HG02943 (cell line): ENCODE measurements around the gene JOSD2.
A peak's percentile ranks its signal among the peaks of the same experiment; 100 is the strongest.

Source experiments
- ATAC-seq: cut with Tn5 transposase; IDR thresholded peaks from one replicate; pipeline ENCODE4 v1.9.1; 2021; ENCODE audit warnings: mild to moderate bottlenecking, low read depth, moderate library complexity; ENCODE audit not compliant: unreplicated experiment

Gene JOSD2, protein sequence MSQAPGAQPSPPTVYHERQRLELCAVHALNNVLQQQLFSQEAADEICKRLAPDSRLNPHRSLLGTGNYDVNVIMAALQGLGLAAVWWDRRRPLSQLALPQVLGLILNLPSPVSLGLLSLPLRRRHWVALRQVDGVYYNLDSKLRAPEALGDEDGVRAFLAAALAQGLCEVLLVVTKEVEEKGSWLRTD

DNA sequence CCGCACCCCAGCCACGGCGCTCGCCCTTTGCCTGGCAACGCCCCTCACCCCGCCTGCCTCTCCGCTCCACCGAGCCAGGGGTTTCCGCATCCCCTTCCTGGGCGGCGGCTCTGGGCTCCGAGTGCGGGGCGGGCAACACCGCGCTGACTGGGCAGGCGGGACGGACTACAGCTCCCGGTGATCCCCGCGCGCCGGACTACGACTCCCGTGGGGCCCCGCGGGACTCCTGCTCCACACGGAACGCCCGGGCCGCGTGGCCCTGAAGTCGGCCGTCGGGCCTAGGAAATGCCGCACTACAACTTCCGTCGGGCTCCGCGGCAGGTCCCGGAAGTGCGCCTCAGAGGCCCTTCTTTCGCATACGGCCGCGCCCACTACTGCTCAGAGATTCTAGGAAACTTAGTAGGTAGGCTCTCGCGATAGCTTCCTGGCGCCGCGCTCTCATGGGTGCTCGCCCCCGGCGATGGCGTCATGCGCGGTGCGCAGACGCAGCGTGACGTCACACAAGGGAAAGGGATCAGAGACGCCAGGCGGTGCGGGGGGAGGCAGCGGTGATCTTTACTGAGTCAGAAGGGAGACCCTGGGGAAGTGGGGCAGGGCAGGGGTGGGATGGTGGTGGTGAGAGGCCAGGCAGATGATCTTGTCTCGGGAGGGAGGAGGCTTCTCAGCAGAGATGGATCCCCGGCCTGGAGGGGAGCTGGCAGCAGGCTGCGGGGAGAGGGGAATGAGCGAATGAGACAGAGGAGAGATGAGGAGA, at the start of gene JOSD2:
JOSD2 (minus strand) TSS at position 123 of the 754 bp plus-strand sequence. CDS start 760 bp downstream, outside the sequence.
- peak; percentile 90 for ATAC-seq

DNA sequence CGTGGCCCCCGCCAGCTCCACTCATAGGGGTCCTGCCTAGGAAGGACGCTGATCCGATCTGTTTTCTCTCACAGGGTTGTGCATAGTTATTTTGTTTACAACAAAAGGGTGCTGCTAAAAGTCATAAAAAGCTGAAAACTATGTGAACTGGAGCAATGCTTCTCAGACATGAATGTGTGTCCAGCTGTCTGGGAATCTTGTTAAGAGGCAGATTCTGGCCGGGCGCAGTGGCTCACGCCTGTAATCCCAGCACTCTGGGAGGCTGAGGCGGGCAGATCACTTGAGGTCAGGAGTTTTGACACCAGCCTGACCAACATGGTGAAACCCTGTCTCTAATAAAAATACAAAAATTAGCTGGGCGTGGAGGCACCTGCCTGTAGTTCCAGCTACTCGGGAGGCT, 48.6 kb upstream of the JOSD2 start:
- no peak for ATAC-seq

DNA sequence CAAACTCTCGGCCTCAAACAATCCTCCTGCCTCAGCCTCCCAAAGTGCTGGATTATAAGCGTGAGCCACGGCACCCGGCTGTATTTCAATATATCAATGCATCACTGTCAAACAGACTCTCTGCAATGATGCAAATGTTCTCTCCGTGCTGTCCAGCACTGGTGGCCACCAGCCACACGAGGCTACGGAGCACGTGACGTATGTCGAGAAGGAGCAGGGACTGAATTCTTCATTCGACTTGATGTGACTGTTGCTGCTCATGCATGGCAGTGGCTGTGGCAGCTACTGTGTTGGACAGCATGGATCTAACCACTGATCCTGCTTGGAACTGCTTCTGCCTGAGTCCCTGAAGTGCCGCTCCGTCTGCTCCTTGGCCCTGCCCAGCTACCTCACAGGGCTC, 47.5 kb upstream of the JOSD2 start:
- no peak for ATAC-seq

DNA sequence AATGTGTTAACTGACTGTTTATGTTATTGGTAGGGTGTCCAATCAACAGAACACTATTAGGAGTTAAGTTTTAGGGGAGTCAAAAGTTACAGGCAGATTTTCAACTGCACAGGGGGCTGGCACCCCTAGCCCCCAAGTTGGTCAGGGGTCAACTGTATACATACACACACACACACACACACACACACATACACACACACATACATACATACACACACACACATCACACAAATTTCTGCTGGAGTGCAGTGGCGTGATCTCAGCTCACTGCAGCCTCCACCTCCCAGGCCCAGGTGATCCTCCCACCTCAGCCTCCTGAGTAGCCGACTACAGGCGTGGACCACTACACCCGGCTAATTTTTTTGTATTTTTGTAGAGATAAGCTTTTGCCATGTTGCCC, 47.0 kb upstream of the JOSD2 start:
- no peak for ATAC-seq

DNA sequence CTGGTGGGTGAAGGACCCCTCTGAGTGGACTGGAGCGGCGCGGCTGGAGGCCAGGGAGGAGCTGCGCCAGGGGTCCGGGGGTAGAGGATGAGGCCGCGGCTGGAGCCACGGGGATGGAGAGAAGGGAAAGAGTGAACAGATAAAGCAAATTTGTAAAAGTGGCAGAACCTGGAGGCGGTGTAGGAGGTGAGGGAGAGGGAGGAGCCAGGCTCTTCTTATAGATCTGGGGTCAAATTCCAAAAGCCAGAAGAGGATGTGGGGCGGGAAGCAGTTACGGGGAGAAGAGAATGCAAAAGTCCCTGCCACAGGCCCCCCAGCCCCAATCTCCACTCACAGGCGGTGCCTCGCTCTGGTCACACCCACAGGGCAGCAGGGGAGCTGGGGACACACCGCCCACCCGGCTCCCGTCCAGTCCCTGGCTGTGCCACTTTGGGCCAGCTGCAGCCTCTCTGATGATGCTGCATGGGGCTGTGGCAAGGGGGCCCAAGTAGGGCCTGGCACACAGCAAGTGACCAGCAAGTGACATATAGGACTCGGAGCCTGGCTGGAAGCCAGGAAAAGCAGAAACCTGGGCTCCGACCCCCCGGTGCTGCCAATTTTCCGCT, 46.1 kb upstream of the JOSD2 start:
- ATAC-seq, result no peak

DNA sequence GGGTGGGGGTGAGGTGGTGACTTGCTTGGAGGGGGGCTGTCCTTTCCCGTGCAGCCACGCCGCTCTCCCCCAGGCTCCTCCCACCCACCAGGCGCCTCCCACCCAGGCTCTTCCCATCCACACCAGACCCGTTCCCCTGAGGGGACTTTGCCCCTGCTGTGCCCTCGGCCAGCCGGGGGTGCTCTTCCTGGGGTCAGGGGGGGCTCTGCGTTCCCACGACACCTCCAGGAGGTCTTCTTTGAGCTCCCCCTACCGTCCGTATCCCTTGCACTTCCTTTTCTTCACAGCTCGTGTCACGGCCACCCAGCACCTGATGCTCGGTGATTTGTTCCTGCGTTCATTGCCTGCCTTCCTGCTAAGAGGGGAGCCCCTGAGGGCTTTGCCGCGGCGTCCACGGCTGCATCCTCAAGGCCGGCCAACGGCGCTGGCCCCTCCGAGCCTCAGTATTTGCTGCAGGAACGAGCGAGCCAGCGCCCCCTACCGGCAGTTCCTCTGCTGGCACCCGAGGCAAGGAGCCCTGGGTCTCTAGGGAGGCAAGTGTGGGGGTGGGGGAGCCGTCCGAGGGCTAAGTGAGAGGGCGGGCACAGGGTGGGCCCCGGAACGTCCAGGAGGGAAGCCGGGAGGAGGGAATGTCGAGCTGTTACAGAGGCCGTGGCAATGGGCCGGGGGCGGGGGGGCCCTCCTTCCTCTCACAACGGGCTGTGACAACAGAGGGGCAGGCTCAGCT, 45.5 kb upstream of the JOSD2 start:
- no peak for ATAC-seq

DNA sequence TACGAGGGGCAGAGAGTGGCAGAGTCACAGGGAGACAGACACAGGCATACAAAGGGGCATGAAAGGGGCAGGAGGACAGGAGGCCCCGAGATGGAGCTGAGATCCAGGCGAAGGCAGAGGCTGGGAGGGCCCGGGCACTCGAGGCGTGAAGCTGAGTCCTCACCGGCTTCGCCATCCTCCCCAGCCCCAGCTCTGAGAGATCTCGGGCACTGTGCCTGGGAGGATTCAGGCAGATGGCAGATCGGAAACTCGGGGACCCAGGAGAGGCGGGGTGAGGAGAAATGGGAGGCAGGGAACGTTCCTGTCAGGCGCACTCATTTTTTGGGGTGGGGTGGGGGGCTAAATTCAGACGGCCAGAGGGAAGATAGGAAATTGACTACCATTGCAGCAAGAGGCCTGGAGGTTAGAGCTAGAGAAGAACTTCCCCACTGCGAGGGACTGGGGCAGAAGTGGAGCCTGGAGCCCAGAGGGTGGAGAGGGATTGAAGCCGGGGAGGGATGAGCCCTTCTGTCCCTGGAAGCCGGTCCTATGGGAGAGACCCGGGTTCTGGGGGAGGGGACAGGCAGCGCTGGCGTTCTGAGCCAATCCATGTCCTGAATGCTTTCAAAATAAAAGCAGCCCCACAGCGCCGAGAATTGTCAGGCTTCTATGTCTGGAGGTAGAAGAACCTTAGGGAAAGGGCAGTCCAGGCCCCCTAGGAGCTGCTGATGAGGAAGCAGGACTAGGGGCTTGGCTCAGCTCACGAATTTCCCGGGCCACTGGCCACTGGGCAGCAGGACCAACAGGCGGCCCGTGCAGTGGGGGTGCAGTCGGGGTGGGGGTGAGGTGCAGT, 44.7 kb upstream of the JOSD2 start:
- ATAC-seq, result no peak

DNA sequence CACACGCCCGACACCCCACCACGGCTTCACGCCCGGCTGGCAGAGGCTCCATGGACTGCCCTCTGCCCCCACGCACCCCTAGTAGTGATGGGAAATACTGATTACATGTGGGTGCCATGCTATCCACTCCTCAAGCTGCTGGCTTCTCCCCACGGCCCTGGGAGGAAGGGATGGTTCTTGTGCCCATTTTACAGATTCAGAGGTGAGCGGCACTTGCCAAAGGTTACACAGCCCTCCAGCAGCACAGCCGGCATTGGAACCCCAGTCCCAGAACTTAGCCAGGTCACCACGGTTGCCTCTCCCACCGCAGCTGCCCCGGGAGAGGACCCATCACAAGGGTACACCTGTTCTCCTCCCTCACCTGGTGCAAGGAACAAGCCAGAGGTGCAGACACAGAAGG, 44.0 kb upstream of the JOSD2 start:
- no peak for ATAC-seq

DNA sequence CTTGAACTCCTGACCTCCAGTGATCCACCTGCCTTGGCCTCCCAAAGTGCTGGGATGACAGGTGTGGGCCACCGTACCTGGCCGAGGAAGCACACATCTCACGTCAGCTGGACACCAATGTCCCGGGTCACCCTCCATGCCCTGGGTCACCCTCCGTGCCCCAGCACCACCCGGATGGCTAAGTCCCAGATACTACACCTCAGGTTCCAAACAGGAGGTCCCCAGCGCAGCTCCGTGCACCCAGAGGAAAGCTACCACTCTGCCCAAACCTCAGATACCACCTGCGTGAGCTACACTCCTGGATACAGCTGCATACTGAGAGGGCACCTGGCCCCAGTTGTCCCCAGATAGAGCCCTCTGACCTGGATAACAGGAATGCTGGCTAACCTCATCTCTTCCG, 43.2 kb upstream of the JOSD2 start:
- ATAC-seq, result no peak

DNA sequence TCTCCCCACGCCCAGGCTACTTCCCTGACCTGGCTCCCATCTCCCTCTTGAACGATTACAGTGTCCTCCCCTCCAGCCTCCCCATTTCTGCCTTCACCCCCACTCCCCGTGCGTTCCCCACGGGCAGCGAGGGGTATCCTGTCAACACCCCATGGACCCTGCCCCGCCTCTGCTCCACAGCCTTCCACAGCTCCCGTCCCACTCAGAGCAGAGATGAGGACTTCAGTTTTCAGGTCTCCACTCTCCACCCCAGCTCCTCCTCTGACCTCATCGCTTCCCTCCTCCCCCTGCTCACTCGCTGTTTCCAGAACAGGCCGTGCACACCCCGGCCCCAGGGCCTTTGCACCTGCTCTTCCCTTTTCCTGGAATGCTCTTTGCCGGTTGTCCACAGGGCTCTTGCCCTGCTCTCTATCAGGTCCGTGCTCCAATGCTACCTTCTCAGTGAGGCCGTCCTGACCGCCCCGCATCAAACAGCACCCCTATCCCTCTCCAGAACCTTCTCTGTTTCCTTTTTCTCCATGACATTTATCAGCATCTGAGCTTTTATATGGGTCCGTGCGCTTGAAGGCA, 42.2 kb upstream of the JOSD2 start:
- no peak for ATAC-seq

DNA sequence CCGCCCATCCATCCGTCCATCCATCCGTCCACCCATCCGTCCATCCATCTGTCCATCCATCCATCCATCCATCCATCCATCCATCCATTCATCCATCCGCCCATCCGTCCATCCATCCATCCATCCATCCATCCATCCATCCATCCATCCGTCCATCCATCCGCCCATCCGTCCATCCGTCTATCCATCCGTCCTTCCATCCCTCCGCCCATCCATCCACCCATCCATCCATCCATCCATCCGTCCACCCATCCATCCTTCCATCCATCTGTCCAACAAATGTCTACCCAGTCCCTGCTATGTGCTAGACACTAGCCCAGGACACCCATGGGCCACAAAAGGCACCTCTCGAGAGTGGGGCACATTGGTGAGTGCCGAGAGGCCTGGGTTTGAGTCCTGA, 41.5 kb upstream of the JOSD2 start:
- no peak for ATAC-seq

DNA sequence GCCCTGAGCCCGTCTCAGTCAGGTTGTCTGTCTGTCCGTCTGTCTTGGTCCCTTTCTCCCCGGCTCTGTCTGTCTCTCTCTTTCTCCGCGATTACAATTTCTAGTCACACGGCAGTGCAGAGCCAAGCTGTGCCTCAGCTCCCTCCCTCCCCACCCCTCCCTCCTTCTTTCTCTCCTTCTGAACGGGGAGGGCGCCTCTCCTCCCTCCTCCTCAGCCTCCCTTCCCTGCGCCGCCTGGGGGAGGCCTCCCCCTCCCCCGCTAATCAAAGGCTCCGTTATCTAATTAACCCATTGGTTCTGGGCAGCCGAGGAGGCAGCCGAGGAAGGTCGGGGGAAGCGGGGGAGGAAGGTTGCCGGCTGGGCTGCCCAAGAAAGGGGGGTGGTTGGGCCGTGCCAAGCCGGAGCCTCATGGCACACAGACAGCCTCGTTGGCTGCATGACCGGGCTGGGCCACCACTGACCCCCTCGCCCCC, 40.8 kb upstream of the JOSD2 start:
- no peak for ATAC-seq

DNA sequence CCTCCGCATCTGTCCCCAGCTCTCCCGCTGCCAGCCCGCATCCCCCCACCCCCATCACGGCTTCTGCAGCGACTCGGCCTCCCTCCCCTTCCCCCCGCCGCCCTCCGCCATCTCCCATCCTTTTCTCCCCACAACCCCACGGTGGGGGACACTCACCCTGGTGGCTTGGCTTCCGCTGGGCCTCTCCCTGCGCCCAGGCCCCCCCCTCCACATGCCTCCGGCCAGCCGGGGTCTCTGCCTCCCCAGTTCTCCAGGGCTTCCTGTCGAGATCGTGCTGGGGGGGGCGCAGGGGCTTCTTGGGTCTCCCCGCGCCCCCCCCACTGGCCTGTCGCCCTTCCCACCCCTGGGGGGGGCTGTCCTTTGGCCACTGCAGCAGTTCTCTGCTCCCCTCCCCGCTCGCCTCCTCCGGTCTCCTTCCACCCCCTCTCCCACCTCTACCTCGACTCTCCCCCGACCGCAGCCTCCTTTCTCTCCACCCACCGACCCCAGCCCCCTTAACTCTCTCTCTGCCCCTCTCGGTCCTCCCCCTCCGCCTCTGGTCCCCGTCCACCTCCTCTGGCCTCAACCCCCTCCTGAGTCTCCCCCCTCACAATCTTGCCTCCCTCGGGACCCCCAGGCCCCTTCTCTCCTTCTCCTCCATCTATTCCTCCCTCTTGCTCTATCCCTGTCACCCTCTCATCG, 40.2 kb upstream of the JOSD2 start:
- ATAC-seq, result no peak

DNA sequence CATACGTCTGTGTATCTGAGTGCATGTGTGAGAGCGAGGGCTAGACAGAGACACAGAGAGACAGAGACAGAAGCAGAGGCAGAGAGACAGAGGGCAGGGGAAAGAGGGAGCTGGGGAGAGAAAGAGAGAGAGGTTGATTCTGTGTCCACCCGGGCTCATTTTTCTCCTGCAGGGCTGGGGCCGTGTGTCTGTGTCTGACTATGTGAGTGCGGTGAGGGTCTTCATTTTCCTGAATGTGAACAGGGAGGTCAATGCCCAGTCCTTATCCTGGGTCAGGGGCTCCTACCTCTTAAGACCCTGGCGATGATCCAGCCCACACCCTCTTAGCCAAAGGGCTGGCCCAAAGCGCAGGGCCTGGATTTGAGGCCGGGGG, 39.6 kb upstream of the JOSD2 start:
- no peak for ATAC-seq

DNA sequence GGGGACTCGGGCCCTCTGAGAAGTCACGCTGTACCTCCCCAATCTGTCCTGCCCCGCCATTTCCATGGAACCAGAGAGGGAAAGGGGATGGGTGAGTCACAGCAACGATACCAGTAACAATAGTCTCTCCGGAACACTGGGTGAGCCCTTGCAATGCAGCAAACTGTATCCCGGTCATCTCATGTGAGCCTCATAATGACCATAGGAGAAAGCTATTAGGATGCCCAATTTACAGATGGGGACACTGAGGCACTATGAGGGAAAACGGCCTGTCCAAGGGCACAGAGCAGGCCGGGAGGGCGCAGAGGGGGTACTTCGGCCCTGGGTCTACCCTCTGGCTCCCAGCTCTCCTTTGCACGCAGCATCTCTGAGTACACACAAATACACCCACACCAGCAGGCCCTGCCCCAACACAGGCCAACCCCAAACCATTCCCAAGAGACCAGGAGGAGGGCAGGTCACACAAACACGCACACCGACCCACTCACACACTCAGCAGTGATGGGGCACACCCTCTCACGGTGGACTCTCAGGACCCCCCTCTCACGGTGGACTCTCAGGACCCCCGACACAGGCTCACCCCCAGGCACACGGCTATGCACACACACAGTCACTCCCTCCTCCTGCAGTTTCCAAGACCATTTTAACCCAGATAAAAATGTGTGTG, 39.1 kb upstream of the JOSD2 start:
- ATAC-seq, result no peak

DNA sequence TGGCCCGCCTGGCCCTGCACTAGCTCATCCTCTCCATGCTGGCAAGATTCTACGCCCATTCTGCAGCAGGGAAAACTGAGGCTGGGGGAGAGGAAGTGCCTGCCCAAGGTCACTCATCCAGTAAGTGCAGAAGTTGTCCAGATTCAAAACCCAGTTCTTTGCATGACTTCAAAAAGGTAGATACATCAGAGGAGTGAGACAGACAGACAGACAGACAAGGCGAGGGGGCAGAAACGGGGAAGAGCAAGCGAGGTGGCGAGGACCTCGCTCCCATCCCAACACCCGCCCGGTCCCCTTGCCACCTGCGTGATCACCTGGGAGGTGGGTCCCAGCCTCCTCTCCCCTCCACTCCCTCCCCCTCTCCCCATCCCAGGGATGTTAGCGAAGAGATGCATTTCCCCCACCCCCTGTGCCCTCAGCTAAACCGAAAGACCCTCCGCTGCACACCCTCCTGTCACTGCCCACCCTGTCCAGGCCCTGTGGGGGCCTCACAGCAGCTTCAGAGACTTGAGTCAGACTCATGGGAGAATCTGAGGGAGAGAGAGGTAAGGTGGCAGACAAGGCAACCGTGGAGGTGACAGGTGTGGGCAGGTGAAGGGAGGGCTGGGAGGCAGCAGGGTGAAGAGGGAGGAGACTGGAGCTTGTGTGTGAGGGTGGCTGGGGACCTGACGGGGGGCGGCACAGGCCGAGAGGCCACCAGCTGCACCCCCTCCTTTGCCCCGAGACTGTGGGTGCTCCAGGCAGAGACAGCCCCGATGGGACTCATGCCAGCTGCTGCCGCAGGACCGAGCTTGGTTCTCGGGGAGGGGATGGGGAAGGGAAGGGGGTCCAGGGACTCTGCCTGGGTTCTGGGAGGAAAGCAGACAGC, 38.3 kb upstream of the JOSD2 start:
- no peak for ATAC-seq

DNA sequence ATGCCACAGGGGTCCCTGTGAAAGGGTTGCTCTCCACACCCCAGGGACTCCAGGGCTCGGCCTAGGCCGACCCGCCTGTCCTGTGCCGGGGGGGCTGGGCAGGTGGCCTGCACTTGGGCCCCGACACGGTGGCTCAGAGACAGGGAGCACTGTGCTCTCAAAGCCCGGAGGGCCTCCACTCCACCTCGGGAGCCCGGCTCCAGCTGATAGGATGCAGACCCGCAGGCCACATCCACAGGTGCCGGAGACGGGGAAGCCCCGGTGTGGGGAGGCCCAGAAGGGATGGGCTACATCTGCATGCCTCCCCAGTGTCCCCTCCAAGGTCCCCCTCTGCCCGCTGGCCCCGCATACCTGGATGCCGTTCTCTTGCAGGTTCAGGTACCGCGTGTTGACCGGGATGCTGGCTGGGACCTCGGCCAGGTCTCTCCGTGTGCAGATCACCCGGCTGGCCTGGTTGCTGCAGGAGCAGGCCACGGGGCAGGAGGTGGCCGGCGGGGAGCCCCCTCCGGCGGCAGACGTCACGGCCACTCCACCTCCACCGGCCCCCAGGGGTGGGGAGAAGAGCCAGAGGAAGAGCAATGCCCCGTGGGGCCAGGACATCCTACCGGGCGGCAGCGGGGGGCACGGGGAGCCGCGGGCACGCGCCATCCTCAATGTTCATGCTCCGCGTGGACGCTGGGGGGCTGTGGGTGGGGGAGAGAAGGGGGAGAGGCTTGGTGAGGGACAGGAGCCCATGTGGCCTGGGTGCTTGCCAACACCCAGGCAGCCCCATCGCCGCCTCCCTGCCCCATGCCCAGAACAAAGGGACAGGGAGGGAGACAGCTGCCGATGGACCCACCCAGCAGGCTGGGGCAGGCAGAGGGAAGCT, 37.4 kb upstream of the JOSD2 start:
- ATAC-seq, result no peak
